Neural cell (in vitro differentiated cells): ENCODE data around the gene GALNT14. TPM values are rescaled to one million over a fixed set of nuclear protein-coding genes. Genes with fewer than 3 reads are reported as not detected.

Experiments used
- H2AFZ ChIP-seq: fragments of 200-600, 300-800 bp; sonication (generic), shearing (Covaris generic); 2 replicates; pipeline ENCODE4 v1.6.0; 2014; ENCODE audit warnings: low read depth, mild to moderate bottlenecking, antibody characterized with exemption, low read length, moderate library complexity
- H3F3A ChIP-seq: fragments of 200-600 bp; shearing (Covaris generic); 2 replicates; pipeline ENCODE4 v1.6.1; 2016; ENCODE audit warnings: mild to moderate bottlenecking, moderate library complexity, mixed read lengths, antibody characterized with exemption, low read length; ENCODE audit not compliant: insufficient read depth, poor library complexity, severe bottlenecking
- H3K27ac ChIP-seq: fragments of 200-600, 300-800 bp; sonication (generic), shearing (Covaris generic); 2 replicates; pipeline ENCODE4 v1.5.1; 2014; ENCODE audit warnings: mild to moderate bottlenecking, low read length, moderate library complexity
- H3K27me3 ChIP-seq: fragments of 300-800, 200-600 bp; sonication (generic), shearing (Covaris generic); 2 replicates; pipeline ENCODE4 v1.6.0; 2014; ENCODE audit warnings: mild to moderate bottlenecking, low read depth, low read length, moderate library complexity; ENCODE audit not compliant: insufficient read depth
- H3K36me3 ChIP-seq: fragments of 300-800, 200-600 bp; sonication (generic), shearing (Covaris generic); 2 replicates; pipeline ENCODE4 v1.5.1; 2014; ENCODE audit warnings: mild to moderate bottlenecking, antibody characterized with exemption, low read length, moderate library complexity; ENCODE audit not compliant: insufficient read depth
- H3K4me2 ChIP-seq: fragments of 300-800, 200-600 bp; sonication (generic), shearing (Covaris generic); 2 replicates; pipeline ENCODE4 v1.6.0; 2014; ENCODE audit warnings: mild to moderate bottlenecking, low read length
- H3K4me3 ChIP-seq: fragments of 300-800, 200-600 bp; sonication (generic), shearing (Covaris generic); 2 replicates; pipeline ENCODE4 v1.5.1; 2014; ENCODE audit warnings: mild to moderate bottlenecking, low read length, moderate library complexity
- H3K79me2 ChIP-seq: fragments of 200-600 bp; shearing (Covaris generic); replicated peaks from 2 replicates; pipeline ENCODE4 v1.6.0; 2014; ENCODE audit warnings: mild to moderate bottlenecking, low read length, moderate library complexity; ENCODE audit not compliant: insufficient read depth
- H3K9ac ChIP-seq: fragments of 300-800, 200-600 bp; sonication (generic), shearing (Covaris generic); 2 replicates; pipeline ENCODE4 v1.6.1; 2016; ENCODE audit warnings: mild to moderate bottlenecking, low read length, mixed read lengths
- H3K9me2 ChIP-seq: fragments of 200-600 bp; shearing (Covaris generic); 2 replicates; pipeline ENCODE4 v1.6.1; 2016; ENCODE audit warnings: mild to moderate bottlenecking, low read length, mixed read lengths; ENCODE audit not compliant: insufficient read depth
- H3K9me3 ChIP-seq: fragments of 200-600, 300-800 bp; sonication (generic), shearing (Covaris generic); 2 replicates; pipeline ENCODE4 v1.6.1; 2016; ENCODE audit warnings: mild to moderate bottlenecking, mixed run types, low read length, moderate library complexity, mixed read lengths
- H4K20me1 ChIP-seq: fragments of 200-600 bp; shearing (Covaris generic); 2 replicates; pipeline ENCODE4 v1.6.1; 2016; ENCODE audit warnings: mild to moderate bottlenecking, mixed run types; ENCODE audit not compliant: insufficient read depth
- EP300 ChIP-seq: fragments of 450-650 bp; conservative IDR thresholded peaks from 2 replicates; pipeline ENCODE4 v1.6.1; 2014; ENCODE audit warnings: antibody characterized with exemption, mild to moderate bottlenecking, moderate library complexity; ENCODE audit not compliant: poor library complexity, severe bottlenecking
- EZH2 ChIP-seq: fragments of 200-600, 300-800 bp; shearing (Covaris generic), sonication (generic); IDR thresholded peaks from 2 replicates; pipeline ENCODE4 v1.6.1; 2014; ENCODE audit warnings: antibody characterized with exemption, low read length, borderline replicate concordance, mild to moderate bottlenecking; ENCODE audit not compliant: insufficient read depth, poor library complexity, severe bottlenecking
- MXI1 ChIP-seq: fragments of 450-650 bp; conservative IDR thresholded peaks from 2 replicates; pipeline ENCODE4 v1.6.1; 2014; ENCODE audit warnings: antibody characterized with exemption, mild to moderate bottlenecking; ENCODE audit not compliant: poor library complexity, severe bottlenecking
- POLR2AphosphoS5 ChIP-seq: IDR thresholded peaks from 2 replicates; pipeline ENCODE4 v1.6.1; 2012
- RAD21 ChIP-seq: fragments of 450-650 bp; conservative IDR thresholded peaks from 2 replicates; pipeline ENCODE4 v1.6.1; 2014; ENCODE audit warnings: antibody characterized with exemption, mild to moderate bottlenecking, moderate library complexity
- SMC3 ChIP-seq: fragments of 450-650 bp; conservative IDR thresholded peaks from 2 replicates; pipeline ENCODE4 v1.6.1; 2014; ENCODE audit warnings: antibody characterized with exemption, mild to moderate bottlenecking, moderate library complexity; ENCODE audit not compliant: poor library complexity
- TAF1 ChIP-seq: IDR thresholded peaks from 2 replicates; pipeline ENCODE4 v1.6.1; 2012; ENCODE audit warnings: low read depth
- polyA plus RNA-seq: library from polyadenylated mRNA; depleted of rRNA; stranded (reverse); fragments of >200 nt; gene quantifications from 2 replicates; pipeline ENCODE4 v1.2.3, GENCODE V29; 2014
- TF ChIP-seq, protein P1 (sequence below): fragments of 450-650 bp; IDR thresholded peaks from 2 replicates; pipeline ENCODE4 v1.5.1; 2014; ENCODE audit warnings: antibody characterized with exemption, mild to moderate bottlenecking, moderate library complexity; ENCODE audit not compliant: poor library complexity, severe bottlenecking
- TF ChIP-seq, protein P2 (sequence below): IDR thresholded peaks from 2 replicates; pipeline ENCODE4 v1.6.1; 2012; ENCODE audit warnings: borderline replicate concordance

Gene GALNT14
- polyA plus RNA-seq, 1 donor from 2014 or later: 15.9 TPM

- no peak overlapping the region for H3K27ac ChIP-seq
- H3K27me3 ChIP-seq: no peaks in the 10 kb centered on the region
- no peaks in the 10 kb centered on the region for H3K9me3 ChIP-seq
- no peaks in the 10 kb centered on the region for H4K20me1 ChIP-seq
- H3K4me3 ChIP-seq: no peak overlapping the region
- H3K36me3 ChIP-seq: no peaks in the 10 kb centered on the region
- no peak overlapping the region for H2AFZ ChIP-seq
- TF ChIP-seq, protein P1, sequence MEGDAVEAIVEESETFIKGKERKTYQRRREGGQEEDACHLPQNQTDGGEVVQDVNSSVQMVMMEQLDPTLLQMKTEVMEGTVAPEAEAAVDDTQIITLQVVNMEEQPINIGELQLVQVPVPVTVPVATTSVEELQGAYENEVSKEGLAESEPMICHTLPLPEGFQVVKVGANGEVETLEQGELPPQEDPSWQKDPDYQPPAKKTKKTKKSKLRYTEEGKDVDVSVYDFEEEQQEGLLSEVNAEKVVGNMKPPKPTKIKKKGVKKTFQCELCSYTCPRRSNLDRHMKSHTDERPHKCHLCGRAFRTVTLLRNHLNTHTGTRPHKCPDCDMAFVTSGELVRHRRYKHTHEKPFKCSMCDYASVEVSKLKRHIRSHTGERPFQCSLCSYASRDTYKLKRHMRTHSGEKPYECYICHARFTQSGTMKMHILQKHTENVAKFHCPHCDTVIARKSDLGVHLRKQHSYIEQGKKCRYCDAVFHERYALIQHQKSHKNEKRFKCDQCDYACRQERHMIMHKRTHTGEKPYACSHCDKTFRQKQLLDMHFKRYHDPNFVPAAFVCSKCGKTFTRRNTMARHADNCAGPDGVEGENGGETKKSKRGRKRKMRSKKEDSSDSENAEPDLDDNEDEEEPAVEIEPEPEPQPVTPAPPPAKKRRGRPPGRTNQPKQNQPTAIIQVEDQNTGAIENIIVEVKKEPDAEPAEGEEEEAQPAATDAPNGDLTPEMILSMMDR: no peak
- no peak for TF ChIP-seq MXI1
- no peak for TF ChIP-seq TAF1
- TF ChIP-seq SMC3: no peak
- TF ChIP-seq, protein P2, sequence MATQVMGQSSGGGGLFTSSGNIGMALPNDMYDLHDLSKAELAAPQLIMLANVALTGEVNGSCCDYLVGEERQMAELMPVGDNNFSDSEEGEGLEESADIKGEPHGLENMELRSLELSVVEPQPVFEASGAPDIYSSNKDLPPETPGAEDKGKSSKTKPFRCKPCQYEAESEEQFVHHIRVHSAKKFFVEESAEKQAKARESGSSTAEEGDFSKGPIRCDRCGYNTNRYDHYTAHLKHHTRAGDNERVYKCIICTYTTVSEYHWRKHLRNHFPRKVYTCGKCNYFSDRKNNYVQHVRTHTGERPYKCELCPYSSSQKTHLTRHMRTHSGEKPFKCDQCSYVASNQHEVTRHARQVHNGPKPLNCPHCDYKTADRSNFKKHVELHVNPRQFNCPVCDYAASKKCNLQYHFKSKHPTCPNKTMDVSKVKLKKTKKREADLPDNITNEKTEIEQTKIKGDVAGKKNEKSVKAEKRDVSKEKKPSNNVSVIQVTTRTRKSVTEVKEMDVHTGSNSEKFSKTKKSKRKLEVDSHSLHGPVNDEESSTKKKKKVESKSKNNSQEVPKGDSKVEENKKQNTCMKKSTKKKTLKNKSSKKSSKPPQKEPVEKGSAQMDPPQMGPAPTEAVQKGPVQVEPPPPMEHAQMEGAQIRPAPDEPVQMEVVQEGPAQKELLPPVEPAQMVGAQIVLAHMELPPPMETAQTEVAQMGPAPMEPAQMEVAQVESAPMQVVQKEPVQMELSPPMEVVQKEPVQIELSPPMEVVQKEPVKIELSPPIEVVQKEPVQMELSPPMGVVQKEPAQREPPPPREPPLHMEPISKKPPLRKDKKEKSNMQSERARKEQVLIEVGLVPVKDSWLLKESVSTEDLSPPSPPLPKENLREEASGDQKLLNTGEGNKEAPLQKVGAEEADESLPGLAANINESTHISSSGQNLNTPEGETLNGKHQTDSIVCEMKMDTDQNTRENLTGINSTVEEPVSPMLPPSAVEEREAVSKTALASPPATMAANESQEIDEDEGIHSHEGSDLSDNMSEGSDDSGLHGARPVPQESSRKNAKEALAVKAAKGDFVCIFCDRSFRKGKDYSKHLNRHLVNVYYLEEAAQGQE: no peak
- TF ChIP-seq EP300: no peak
- TF ChIP-seq EZH2: no peak
- TF ChIP-seq RAD21: no peak
- H3K79me2 ChIP-seq: no peaks in the 10 kb centered on the region
- no peak overlapping the region for H3K9ac ChIP-seq
- no peaks in the 10 kb centered on the region for H3F3A ChIP-seq
- no peaks in the 10 kb centered on the region for H3K9me2 ChIP-seq
- no peak overlapping the region for H3K4me2 ChIP-seq
These were observed 206.3 kb downstream of the GALNT14 start for GRCh38 chr2:30931841-30932407.

- Histone ChIP-seq H3K27me3 (no peaks in the 10 kb centered on the region), H3K9ac (no peak overlapping the region), H4K20me1 (no peaks in the 10 kb centered on the region), H3F3A (no peaks in the 10 kb centered on the region), H3K9me2 (no peaks in the 10 kb centered on the region), H3K36me3 (no peaks in the 10 kb centered on the region), H3K9me3 (no peaks in the 10 kb centered on the region), H3K27ac (no peak overlapping the region), H2AFZ (no peak overlapping the region), H3K4me2 (no peak overlapping the region), H3K4me3 (no peak overlapping the region), H3K79me2 (no peaks in the 10 kb centered on the region)
- TF ChIP-seq RAD21 (no peak), POLR2AphosphoS5 (no peak), EZH2 (no peak), SMC3 (no peak), TAF1 (no peak), EP300 (no peak), MXI1 (no peak)
- TF ChIP-seq, protein P1: no peak
- TF ChIP-seq, protein P2: no peak
These were observed 207.5 kb downstream of the GALNT14 start for GRCh38 chr2:30930716-30931115.
